ENCODE measurements around the gene CLEC2A. TPM values are rescaled to one million over a fixed set of nuclear protein-coding genes. Genes with fewer than 3 reads are reported as not detected.
"Not testable (repeated sequence)": the region's sequence is repeated elsewhere in the genome, so short reads cannot be mapped to it uniquely, and the experiment has no call there.

CLEC2A gene
- total RNA-seq = not detected in 2 replicates

- DNase-seq (ENCODE audit: low read depth) (no peak), FAIRE-seq (no peak)
- Histone ChIP-seq H3K4me3 (ENCODE audit: low read depth, low read length) (no peak within 1 kb of the TSS), H3K27me3 (ENCODE audit: control insufficient read depth, insufficient read depth, low read length) (no peaks in the 10 kb centered on the region), H3K36me3 (ENCODE audit: control insufficient read depth, insufficient read depth, low read length) (no peaks in the 10 kb centered on the region)
- no peak for TF ChIP-seq CTCF (IDR thresholded peaks at IDR 0.05; ENCODE audit: insufficient read depth, low read length, severe bottlenecking)
Measured at GRCh38 chr12:9932270-9932669, at the start of gene CLEC2A. CLEC2A (minus strand) TSS chr12:9932370; CDS start chr12:9932329, 41 bp downstream.

GRCh38 chr12:9980126-9980525 is 48.0 kb upstream of the CLEC2A start:
- Histone ChIP-seq H3K27me3 (ENCODE audit: control insufficient read depth, insufficient read depth, low read length) (no peaks in the 10 kb centered on the region), H3K36me3 (ENCODE audit: control insufficient read depth, insufficient read depth, low read length) (no peaks in the 10 kb centered on the region), H3K4me3 (ENCODE audit: low read depth, low read length) (no peak overlapping the region)
- no peak for TF ChIP-seq CTCF (IDR thresholded peaks at IDR 0.05; ENCODE audit: insufficient read depth, low read length, severe bottlenecking)
- DNase-seq (ENCODE audit: low read depth) = no peak
- FAIRE-seq = no peak

GRCh38 chr12:9977916-9978315 is 45.7 kb upstream of the CLEC2A start:
- no peak for TF ChIP-seq CTCF (IDR thresholded peaks at IDR 0.05; ENCODE audit: insufficient read depth, low read length, severe bottlenecking)
- Histone ChIP-seq H3K27me3 (ENCODE audit: control insufficient read depth, insufficient read depth, low read length) (no peaks in the 10 kb centered on the region), H3K4me3 (ENCODE audit: low read depth, low read length) (no peak overlapping the region), H3K36me3 (ENCODE audit: control insufficient read depth, insufficient read depth, low read length) (no peaks in the 10 kb centered on the region)
- DNase-seq (ENCODE audit: low read depth) (peak; percentile 7), FAIRE-seq (no peak)

- DNase-seq (ENCODE audit: low read depth); FAIRE-seq; H3K4me3 ChIP-seq (ENCODE audit: low read depth, low read length); H3K36me3 ChIP-seq (ENCODE audit: control insufficient read depth, insufficient read depth, low read length); H3K27me3 ChIP-seq (ENCODE audit: control insufficient read depth, insufficient read depth, low read length): not testable (repeated sequence)
Measured at GRCh38 chr12:9976626-9977025, 44.5 kb upstream of the CLEC2A start.

- TF ChIP-seq CTCF (IDR thresholded peaks at IDR 0.05; ENCODE audit: insufficient read depth, low read length, severe bottlenecking) = no peak
- Histone ChIP-seq H3K36me3 (ENCODE audit: control insufficient read depth, insufficient read depth, low read length) (no peaks in the 10 kb centered on the region), H3K27me3 (ENCODE audit: control insufficient read depth, insufficient read depth, low read length) (no peaks in the 10 kb centered on the region), H3K4me3 (ENCODE audit: low read depth, low read length) (no peak overlapping the region)
- FAIRE-seq (no peak), DNase-seq (ENCODE audit: low read depth) (no peak)
Measured at GRCh38 chr12:9975614-9976013, 43.4 kb upstream of the CLEC2A start.

GRCh38 chr12:9974731-9975130 is 42.6 kb upstream of the CLEC2A start:
- FAIRE-seq; H3K36me3 ChIP-seq (ENCODE audit: control insufficient read depth, insufficient read depth, low read length); H3K27me3 ChIP-seq (ENCODE audit: control insufficient read depth, insufficient read depth, low read length); DNase-seq (ENCODE audit: low read depth); H3K4me3 ChIP-seq (ENCODE audit: low read depth, low read length): not testable (repeated sequence)

GRCh38 chr12:9973949-9974348 is 41.8 kb upstream of the CLEC2A start:
- FAIRE-seq (no peak), DNase-seq (ENCODE audit: low read depth) (no peak)

More at GRCh38 chr12:9973949-9974348, 41.8 kb upstream of the CLEC2A start:
- Histone ChIP-seq H3K27me3 (ENCODE audit: control insufficient read depth, insufficient read depth, low read length) (no peaks in the 10 kb centered on the region), H3K4me3 (ENCODE audit: low read depth, low read length) (no peak overlapping the region), H3K36me3 (ENCODE audit: control insufficient read depth, insufficient read depth, low read length) (no peaks in the 10 kb centered on the region)
- TF ChIP-seq CTCF (IDR thresholded peaks at IDR 0.05; ENCODE audit: insufficient read depth, low read length, severe bottlenecking) = no peak

Data from bronchial epithelial cell (primary cell).